Stimulated activated naive B cell treated with anti-CD40 and anti-IgM and Interleukin-4, amounts not matched to agents 10 μg/mL and 1 μg/mL and 100 μg/mL, for 72 hours (primary cell): ENCODE measurements around the gene PDE8B.

Experiments used
- ATAC-seq, 2 donors: fragments of 150-1000 bp; cut with Tn5 transposase; replicated peaks; 2 replicates each; pipeline ENCODE4 v1.10.0; 2021; ENCODE audit warnings: moderate library complexity in 1 of 2
- DNase-seq: peaks from one replicate; pipeline ENCODE4 v3.0.0; 2021
- H3K27ac Mint-ChIP-seq: one replicate; pipeline ENCODE4 v1.8.0; 2022; ENCODE audit warnings: mild to moderate bottlenecking, mixed read lengths
- H3K27me3 Mint-ChIP-seq, 2 donors: one replicate each; pipeline ENCODE4 v1.8.0; 2022; ENCODE audit warnings: mixed read lengths in 2 of 2
- H3K36me3 Mint-ChIP-seq, 2 donors: one replicate each; pipeline ENCODE4 v1.8.0; 2022; ENCODE audit warnings: mixed read lengths in 2 of 2, mild to moderate bottlenecking in 1 of 2
- H3K4me1 Mint-ChIP-seq, 2 donors: one replicate each; pipeline ENCODE4 v1.8.0; 2022; ENCODE audit warnings: mixed read lengths in 2 of 2, mild to moderate bottlenecking in 1 of 2
- H3K4me3 Mint-ChIP-seq, 2 donors: one replicate each; pipeline ENCODE4 v1.8.0; 2022; ENCODE audit warnings: mild to moderate bottlenecking in 2 of 2, mixed read lengths in 2 of 2, moderate library complexity in 1 of 2
- H3K9me3 Mint-ChIP-seq, 2 donors: one replicate each; pipeline ENCODE4 v1.8.0; 2022; ENCODE audit warnings: mixed read lengths in 2 of 2, mild to moderate bottlenecking in 1 of 2

Gene PDE8B

GRCh38 chr5:77301447-77301883, 91.0 kb downstream of the PDE8B start:
- no peak overlapping the region for H3K27ac Mint-ChIP-seq
- H3K4me1 Mint-ChIP-seq = peaks cover 13 to 22% of the 10 kb centered on the region in 2 donors
- no peak overlapping the region for H3K4me3 Mint-ChIP-seq
- H3K27me3 Mint-ChIP-seq = no peaks in the 10 kb centered on the region
- peaks cover 0 to 3% of the 10 kb centered on the region in 2 donors for H3K9me3 Mint-ChIP-seq
- H3K36me3 Mint-ChIP-seq = no peaks in the 10 kb centered on the region
- no peak for DNase-seq
- ATAC-seq = no peak

- H3K27me3 Mint-ChIP-seq = no peaks in the 10 kb centered on the region
- peaks cover 0 to 3% of the 10 kb centered on the region in 2 donors for H3K9me3 Mint-ChIP-seq
- H3K27ac Mint-ChIP-seq = peak overlapping the region; percentile 83
- H3K4me1 Mint-ChIP-seq = peaks cover 11 to 22% of the 10 kb centered on the region in 2 donors
- H3K4me3 Mint-ChIP-seq = peak overlapping the region in 1 of 2 donors; percentile 5
- ATAC-seq = peak; percentile 90 to 93
- no peaks in the 10 kb centered on the region for H3K36me3 Mint-ChIP-seq
- DNase-seq = peak; percentile 46
Observed at GRCh38 chr5:77302247-77302646, 91.8 kb downstream of the PDE8B start.

- Mint-ChIP-seq H3K4me1 (peaks cover 9 to 23% of the 10 kb centered on the region in 2 donors), H3K36me3 (no peaks in the 10 kb centered on the region), H3K27ac (peak overlapping the region; percentile 76), H3K9me3 (peaks cover 0 to 3% of the 10 kb centered on the region in 2 donors), H3K27me3 (no peaks in the 10 kb centered on the region), H3K4me3 (no peak overlapping the region)
- ATAC-seq (peak; percentile 89 to 91), DNase-seq (peak; percentile 44)
Observed at GRCh38 chr5:77302653-77303052, 92.2 kb downstream of the PDE8B start.

GRCh38 chr5:77304388-77304787, 93.9 kb downstream of the PDE8B start:
- H3K4me1 Mint-ChIP-seq = peaks cover 9 to 23% of the 10 kb centered on the region in 2 donors
- no peak for DNase-seq
- no peaks in the 10 kb centered on the region for H3K36me3 Mint-ChIP-seq
- no peak overlapping the region for H3K27ac Mint-ChIP-seq
- peaks cover 0 to 3% of the 10 kb centered on the region in 2 donors for H3K9me3 Mint-ChIP-seq
- no peak overlapping the region for H3K4me3 Mint-ChIP-seq
- ATAC-seq = no peak
- peaks cover 0 to 4% of the 10 kb centered on the region in 2 donors for H3K27me3 Mint-ChIP-seq

- Mint-ChIP-seq H3K4me3 (no peak overlapping the region), H3K4me1 (peaks cover 9 to 23% of the 10 kb centered on the region in 2 donors), H3K9me3 (peaks cover 0 to 3% of the 10 kb centered on the region in 2 donors), H3K27me3 (peaks cover 0 to 4% of the 10 kb centered on the region in 2 donors), H3K27ac (no peak overlapping the region), H3K36me3 (no peaks in the 10 kb centered on the region)
- DNase-seq (no peak), ATAC-seq (no peak)
Observed at GRCh38 chr5:77305222-77305846, 94.9 kb downstream of the PDE8B start.

- Mint-ChIP-seq H3K9me3 (peaks cover 0 to 3% of the 10 kb centered on the region in 2 donors), H3K27ac (no peak overlapping the region), H3K27me3 (peaks cover 0 to 4% of the 10 kb centered on the region in 2 donors), H3K36me3 (no peaks in the 10 kb centered on the region), H3K4me1 (peaks cover 9 to 23% of the 10 kb centered on the region in 2 donors), H3K4me3 (no peak overlapping the region)
- DNase-seq = no peak
- no peak for ATAC-seq
Observed at GRCh38 chr5:77305956-77306355, 95.5 kb downstream of the PDE8B start.

- no peak overlapping the region for H3K4me3 Mint-ChIP-seq
- peaks cover 0 to 3% of the 10 kb centered on the region in 2 donors for H3K9me3 Mint-ChIP-seq
- H3K27ac Mint-ChIP-seq = no peak overlapping the region
- H3K36me3 Mint-ChIP-seq = no peaks in the 10 kb centered on the region
- DNase-seq (no peak), ATAC-seq (no peak)
- peaks cover 6 to 19% of the 10 kb centered on the region in 2 donors for H3K4me1 Mint-ChIP-seq
- H3K27me3 Mint-ChIP-seq = peaks cover 0 to 4% of the 10 kb centered on the region in 2 donors
Observed at GRCh38 chr5:77306531-77306930, 96.1 kb downstream of the PDE8B start.

- DNase-seq = no peak
- no peaks in the 10 kb centered on the region for H3K36me3 Mint-ChIP-seq
- H3K9me3 Mint-ChIP-seq = no peaks in the 10 kb centered on the region
- peaks cover 0 to 11% of the 10 kb centered on the region in 2 donors for H3K4me1 Mint-ChIP-seq
- no peak for ATAC-seq
- H3K27me3 Mint-ChIP-seq = peaks cover 0 to 4% of the 10 kb centered on the region in 2 donors
- no peak overlapping the region for H3K4me3 Mint-ChIP-seq
- H3K27ac Mint-ChIP-seq = no peak overlapping the region
Observed at GRCh38 chr5:77308154-77308960, 97.9 kb downstream of the PDE8B start.

GRCh38 chr5:77309140-77309539, 98.7 kb downstream of the PDE8B start:
- DNase-seq (no peak), ATAC-seq (no peak)
- Mint-ChIP-seq H3K9me3 (peaks cover 0 to 2% of the 10 kb centered on the region in 2 donors), H3K4me3 (no peak overlapping the region), H3K4me1 (peaks cover 0 to 11% of the 10 kb centered on the region in 2 donors), H3K36me3 (no peaks in the 10 kb centered on the region), H3K27ac (no peak overlapping the region), H3K27me3 (peaks cover 0 to 4% of the 10 kb centered on the region in 2 donors)

- Mint-ChIP-seq H3K4me3 (no peak overlapping the region), H3K27ac (no peak overlapping the region), H3K36me3 (no peaks in the 10 kb centered on the region), H3K27me3 (peaks cover 0 to 4% of the 10 kb centered on the region in 2 donors), H3K4me1 (peaks cover 0 to 11% of the 10 kb centered on the region in 2 donors), H3K9me3 (peaks cover 0 to 2% of the 10 kb centered on the region in 2 donors)
- no peak for DNase-seq
- ATAC-seq = no peak
Observed at GRCh38 chr5:77310494-77311213, 100.2 kb downstream of the PDE8B start.

- Mint-ChIP-seq H3K4me3 (no peak overlapping the region), H3K4me1 (peaks cover 0 to 11% of the 10 kb centered on the region in 2 donors), H3K36me3 (no peaks in the 10 kb centered on the region), H3K9me3 (peaks cover 0 to 2% of the 10 kb centered on the region in 2 donors), H3K27me3 (peaks cover 0 to 4% of the 10 kb centered on the region in 2 donors), H3K27ac (no peak overlapping the region)
- ATAC-seq (no peak), DNase-seq (no peak)
Observed at GRCh38 chr5:77311214-77311571, 100.7 kb downstream of the PDE8B start.

- Mint-ChIP-seq H3K27me3 (peaks cover 0 to 4% of the 10 kb centered on the region in 2 donors), H3K4me3 (no peak overlapping the region), H3K27ac (no peak overlapping the region), H3K4me1 (peaks cover 0 to 5% of the 10 kb centered on the region in 2 donors), H3K36me3 (no peaks in the 10 kb centered on the region), H3K9me3 (peaks cover 0 to 2% of the 10 kb centered on the region in 2 donors)
- no peak for DNase-seq
- ATAC-seq = no peak
Observed at GRCh38 chr5:77312413-77312812, 101.9 kb downstream of the PDE8B start.

GRCh38 chr5:77316871-77317661, 106.6 kb downstream of the PDE8B start:
- Mint-ChIP-seq H3K4me1 (peaks cover 0 to 5% of the 10 kb centered on the region in 2 donors), H3K36me3 (no peaks in the 10 kb centered on the region), H3K27ac (no peak overlapping the region), H3K4me3 (no peak overlapping the region), H3K9me3 (peaks cover 0 to 2% of the 10 kb centered on the region in 2 donors), H3K27me3 (no peaks in the 10 kb centered on the region)
- no peak for ATAC-seq
- no peak for DNase-seq
